Omental fat pad (tissue), 4 donors: ENCODE measurements around the gene NR3C1. TPM values are rescaled to one million over a fixed set of nuclear protein-coding genes. Genes with fewer than 3 reads are reported as not detected.

ENCODE experiments used
- ATAC-seq: fragments of 150-250 bp; one replicate; pipeline ENCODE4 v1.9.1; 2016; ENCODE audit warnings: mild to moderate bottlenecking, moderate library complexity; ENCODE audit not compliant: low FRiP score
- DNase-seq: peaks from one replicate; pipeline ENCODE4 v3.0.0-alpha.2; 2019; ENCODE audit warnings: low spot score
- CTCF ChIP-seq, 3 donors: fragments of 450-650 bp; IDR thresholded peaks; one replicate each; pipeline ENCODE4 v1.5.1; 2016 to 2017; ENCODE audit warnings: antibody characterized with exemption in 3 of 3, mild to moderate bottlenecking in 3 of 3, moderate library complexity in 2 of 3
- total RNA-seq, 4 donors: library from RNA; depleted of rRNA; stranded (reverse); fragments of >200 nt; gene quantifications; one replicate each; pipeline ENCODE4 v1.1.0, GENCODE V29; 2016

NR3C1 gene
- total RNA-seq, 4 donors from 2014 or later, result 57.1 to 102 (median 62.3) TPM

GRCh38 chr5:143399616-143400540 lies 3.6 kb downstream of the NR3C1 start:
- TF ChIP-seq CTCF (IDR thresholded peaks at IDR 0.05), result no peak
- ATAC-seq, result no peak
- DNase-seq, result no peak

GRCh38 chr5:143398451-143399237 lies 4.8 kb downstream of the NR3C1 start:
- no peak for ATAC-seq
- no peak for TF ChIP-seq CTCF (IDR thresholded peaks at IDR 0.05)
- DNase-seq, result no peak

GRCh38 chr5:143398053-143398355 lies 5.5 kb downstream of the NR3C1 start:
- no peak for TF ChIP-seq CTCF (IDR thresholded peaks at IDR 0.05)
- no peak for DNase-seq
- no peak for ATAC-seq

- no peak for ATAC-seq
- no peak for DNase-seq
- no peak for TF ChIP-seq CTCF (IDR thresholded peaks at IDR 0.05)
These were observed 6.0 kb downstream of the NR3C1 start for GRCh38 chr5:143397302-143398052.

GRCh38 chr5:143396353-143396940 lies 7.0 kb downstream of the NR3C1 start:
- TF ChIP-seq CTCF (IDR thresholded peaks at IDR 0.05), result no peak
- ATAC-seq, result no peak
- DNase-seq, result no peak

- TF ChIP-seq CTCF (IDR thresholded peaks at IDR 0.05), result no peak
- DNase-seq, result no peak
These were observed 7.7 kb downstream of the NR3C1 start for GRCh38 chr5:143395638-143396352.

More at GRCh38 chr5:143395638-143396352, 7.7 kb downstream of the NR3C1 start:
- ATAC-seq, result no peak
